ENCODE results near the gene DUSP14.

- TF ChIP-seq FOXJ3 (CRISPR knock-in tag; IDR thresholded peaks at IDR 0.05), result no peak
- no peak for TF ChIP-seq CREB5 (CRISPR knock-in tag; IDR thresholded peaks at IDR 0.05)
- TF ChIP-seq MYBL2 (IDR thresholded peaks at IDR 0.05; ENCODE audit: low read depth), result no peak
- no peak for TF ChIP-seq MYBL2 (CRISPR knock-in tag; IDR thresholded peaks at IDR 0.05; ENCODE audit: borderline replicate concordance)
- no peak for TF ChIP-seq ZNF695 (CRISPR knock-in tag; IDR thresholded peaks at IDR 0.05)
- TF ChIP-seq KDM1A (IDR thresholded peaks at IDR 0.05), result no peak
- no peak for TF ChIP-seq CC2D1A (IDR thresholded peaks at IDR 0.05)
- TF ChIP-seq POLR2A (conservative IDR thresholded peaks at IDR 0.05), result no peak
- TF ChIP-seq MTA3 (IDR thresholded peaks at IDR 0.05; ENCODE audit: borderline replicate concordance), result no peak
Measured at GRCh38 chr17:37458805-37459204, 30.9 kb upstream of the DUSP14 start.
